Measurements from ENCODE around the gene RAN. TPM values are rescaled to one million over a fixed set of nuclear protein-coding genes. Genes with fewer than 3 reads are reported as not detected.

Gene RAN
- total and polyA plus RNA-seq, 8 donors, result 431 to 665 (median 563) TPM

Other genes with a start within 250 kb of the RAN start
- under 1 TPM; 0.42 to 0.58 TPM for gene RIMBP2, start 155.8 kb upstream of the RAN start, total RNA-seq
- gene RIMBP2, start 155.8 kb upstream of the RAN start, polyA plus RNA-seq (ENCODE audit: insufficient read length in 6 of 6), result 10 to 100 TPM; 14.6 to 19.0 (median 17.2) TPM
- gene STX2, start 32.8 kb upstream of the RAN start, total RNA-seq, result 10 to 100 TPM; 18.1 to 24.9 TPM
- 10 to 100 TPM; 28.6 to 36.9 (median 33.4) TPM for gene STX2, start 32.8 kb upstream of the RAN start, polyA plus RNA-seq (ENCODE audit: insufficient read length in 6 of 6)
- gene ADGRD1, start 81.8 kb downstream of the RAN start, total RNA-seq, result 100 to 1,000 TPM in 1 of 2 donors, 10 to 100 TPM in 1; 70.2 to 167 TPM
- 10 to 100 TPM; 25.6 to 44.5 (median 31.5) TPM for gene ADGRD1, start 81.8 kb downstream of the RAN start, polyA plus RNA-seq (ENCODE audit: insufficient read length in 6 of 6)